ENCODE data around the gene C12orf60.

The C12orf60 gene

DNA sequence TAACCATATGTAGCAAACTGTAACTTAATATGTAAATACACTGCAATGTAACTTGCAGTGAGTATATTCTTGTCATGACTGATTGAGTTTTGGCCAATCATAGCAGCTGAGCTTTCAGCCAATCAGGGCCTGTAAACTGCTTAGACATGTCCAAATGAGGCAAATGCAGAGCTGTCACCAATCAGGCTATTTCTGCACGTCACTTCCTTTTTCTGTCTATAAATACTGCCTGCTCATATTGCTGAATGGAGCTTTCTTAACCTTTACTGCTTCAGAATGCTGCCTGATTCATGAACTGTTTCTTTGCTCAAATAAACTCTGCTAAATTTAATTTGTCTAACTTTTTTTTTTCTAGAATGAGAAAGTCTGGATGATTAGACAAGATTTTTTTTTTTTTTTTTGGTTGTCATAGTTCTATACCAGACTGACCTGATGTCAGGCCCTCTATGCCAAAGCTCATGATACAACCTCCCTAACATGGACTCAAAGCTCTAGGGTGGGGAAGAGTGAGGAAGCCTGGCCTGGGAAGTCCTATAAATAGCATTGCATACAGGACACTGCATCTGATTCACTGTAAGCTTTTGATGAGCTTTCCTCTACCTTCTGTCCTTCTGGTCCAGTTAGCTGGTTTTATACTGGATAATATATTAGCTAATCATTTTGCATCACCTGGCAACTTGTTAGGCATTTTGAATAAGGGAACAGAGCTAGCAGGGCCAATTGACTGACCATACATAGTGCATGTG is 70.1 kb downstream of the C12orf60 start:
- H3K27me3 ChIP-seq (ENCODE audit: insufficient read depth, poor library complexity, severe bottlenecking) = no peaks in the 10 kb centered on the region
- no peaks in the 10 kb centered on the region for H3K9me3 ChIP-seq (ENCODE audit: severe bottlenecking)
- H3K27ac ChIP-seq (ENCODE audit: poor library complexity, severe bottlenecking) = no peak overlapping the region
- no peaks in the 10 kb centered on the region for H3K4me1 ChIP-seq (ENCODE audit: insufficient read depth, poor library complexity, severe bottlenecking)
- ATAC-seq (ENCODE audit: low read depth) (no peak), DNase-seq (ENCODE audit: low spot score) (no peak)
- TF ChIP-seq, protein P1, sequence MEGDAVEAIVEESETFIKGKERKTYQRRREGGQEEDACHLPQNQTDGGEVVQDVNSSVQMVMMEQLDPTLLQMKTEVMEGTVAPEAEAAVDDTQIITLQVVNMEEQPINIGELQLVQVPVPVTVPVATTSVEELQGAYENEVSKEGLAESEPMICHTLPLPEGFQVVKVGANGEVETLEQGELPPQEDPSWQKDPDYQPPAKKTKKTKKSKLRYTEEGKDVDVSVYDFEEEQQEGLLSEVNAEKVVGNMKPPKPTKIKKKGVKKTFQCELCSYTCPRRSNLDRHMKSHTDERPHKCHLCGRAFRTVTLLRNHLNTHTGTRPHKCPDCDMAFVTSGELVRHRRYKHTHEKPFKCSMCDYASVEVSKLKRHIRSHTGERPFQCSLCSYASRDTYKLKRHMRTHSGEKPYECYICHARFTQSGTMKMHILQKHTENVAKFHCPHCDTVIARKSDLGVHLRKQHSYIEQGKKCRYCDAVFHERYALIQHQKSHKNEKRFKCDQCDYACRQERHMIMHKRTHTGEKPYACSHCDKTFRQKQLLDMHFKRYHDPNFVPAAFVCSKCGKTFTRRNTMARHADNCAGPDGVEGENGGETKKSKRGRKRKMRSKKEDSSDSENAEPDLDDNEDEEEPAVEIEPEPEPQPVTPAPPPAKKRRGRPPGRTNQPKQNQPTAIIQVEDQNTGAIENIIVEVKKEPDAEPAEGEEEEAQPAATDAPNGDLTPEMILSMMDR (IDR thresholded peaks at IDR 0.05; ENCODE audit: poor library complexity, severe bottlenecking) = no peak
- H3K36me3 ChIP-seq (ENCODE audit: low read depth) = no peaks in the 10 kb centered on the region
- no peak overlapping the region for H3K4me3 ChIP-seq (ENCODE audit: severe bottlenecking)
